Activated T-helper 1 cell treated with anti-CD3 and anti-CD28 coated beads, Interleukin-12 subunit alpha, Interleukin-12 subunit beta, Interleukin-2, Interleukin-4 antibody, amounts not matched to agents 30 ng/mL and 10 ng/mL and 1 ng/mL, durations not matched to agents 14 hours and 24 hours and 36 hours (primary cell): ENCODE measurements around the gene ABCC1. TPM values are rescaled to one million over a fixed set of nuclear protein-coding genes. Genes with fewer than 3 reads are reported as not detected.

Experiments used
- DNase-seq: peaks from one replicate; pipeline ENCODE4 v3.0.0; 2021; ENCODE audit warnings: low spot score
- H3K27ac Mint-ChIP-seq: one replicate; pipeline ENCODE4 v1.8.0; 2021; ENCODE audit warnings: mild to moderate bottlenecking, mixed read lengths
- H3K27me3 Mint-ChIP-seq: one replicate; pipeline ENCODE4 v1.8.0; 2022; ENCODE audit warnings: mild to moderate bottlenecking, moderate library complexity, mixed read lengths; ENCODE audit not compliant: insufficient read depth
- H3K36me3 Mint-ChIP-seq: one replicate; pipeline ENCODE4 v1.8.0; 2021; ENCODE audit warnings: low read depth, mixed read lengths
- H3K4me1 Mint-ChIP-seq: one replicate; pipeline ENCODE4 v1.8.0; 2021; ENCODE audit warnings: low read depth, mixed read lengths
- H3K4me3 Mint-ChIP-seq: one replicate; pipeline ENCODE4 v1.8.0; 2021; ENCODE audit warnings: mild to moderate bottlenecking, moderate library complexity, mixed read lengths
- H3K9me3 Mint-ChIP-seq: one replicate; pipeline ENCODE4 v1.8.0; 2021; ENCODE audit warnings: mixed read lengths
- intact Hi-C: fragments of 100-400 bp; cut with micrococcal nuclease; formaldehyde crosslinking; loops from one replicate; pipeline ENCODE4 v1.15.1; 2024
- total RNA-seq: library from RNA; stranded (reverse); gene quantifications from 2 replicates; pipeline ENCODE4 v1.2.3, GENCODE V29; 2022

Gene ABCC1
- total RNA-seq, 1 donor from 2014 or later, result 108 TPM

DNA sequence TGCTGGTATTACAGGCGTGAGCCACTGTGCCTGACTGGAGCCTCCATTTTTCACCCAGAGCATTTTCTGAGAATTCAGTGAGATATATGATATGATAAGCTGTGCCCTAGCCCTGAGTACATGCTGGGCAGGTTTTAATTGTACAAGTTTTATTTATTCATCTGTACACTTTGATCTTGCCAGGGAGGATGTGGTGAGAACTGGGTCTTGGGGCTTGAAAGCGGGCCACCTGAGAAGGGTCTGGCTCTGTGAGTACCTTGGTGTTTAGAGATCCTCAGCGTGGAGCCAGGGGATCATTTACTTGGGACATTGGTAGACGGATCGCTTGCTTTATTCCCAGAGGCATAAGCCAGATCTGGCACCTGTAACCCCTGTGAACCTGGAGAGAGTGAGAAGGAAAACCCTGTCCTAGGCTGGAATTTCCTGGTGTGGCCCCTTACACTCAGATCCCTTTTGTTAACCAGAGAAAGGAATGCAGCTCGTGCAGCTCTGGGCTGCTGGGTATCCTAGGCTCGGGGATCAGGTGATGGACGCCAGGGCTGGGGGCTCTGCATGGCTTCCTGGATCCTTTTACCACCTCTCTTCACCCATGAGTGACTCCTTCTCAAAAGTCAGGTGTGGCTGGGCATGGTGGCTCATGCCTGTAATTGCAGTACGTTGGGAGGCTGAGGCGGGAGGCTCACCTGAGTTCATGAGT is 91.9 kb downstream of the ABCC1 start:
- H3K36me3 Mint-ChIP-seq, result peaks cover 52% of the 10 kb centered on the region
- intact Hi-C loops, result no loop called here
- peaks cover 24% of the 10 kb centered on the region for H3K4me1 Mint-ChIP-seq
- H3K4me3 Mint-ChIP-seq, result no peak overlapping the region
- no peaks in the 10 kb centered on the region for H3K9me3 Mint-ChIP-seq
- H3K27me3 Mint-ChIP-seq, result no peaks in the 10 kb centered on the region
- DNase-seq, result no peak
- peak overlapping the region; percentile 34 for H3K27ac Mint-ChIP-seq

DNA sequence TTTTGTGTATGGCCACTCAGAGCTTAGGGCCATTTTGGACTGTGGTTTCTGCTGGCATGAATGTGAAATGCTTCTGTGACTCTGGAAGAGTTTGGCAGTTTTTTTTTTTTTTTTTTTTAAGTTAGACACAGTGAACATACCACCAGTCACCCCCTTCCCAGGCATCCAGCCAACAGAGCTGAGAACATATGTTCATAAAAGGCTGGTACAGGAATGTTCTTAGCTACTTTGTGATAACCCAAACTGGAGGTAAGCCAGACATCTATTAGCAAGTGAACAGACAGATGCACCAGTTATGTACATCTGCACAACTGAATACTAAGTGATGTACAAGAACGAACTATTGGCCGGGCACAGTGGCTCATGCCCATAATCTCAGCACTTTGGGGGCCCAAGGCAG is 92.7 kb downstream of the ABCC1 start:
- H3K9me3 Mint-ChIP-seq, result no peaks in the 10 kb centered on the region
- no peak overlapping the region for H3K4me3 Mint-ChIP-seq
- peaks cover 24% of the 10 kb centered on the region for H3K4me1 Mint-ChIP-seq
- intact Hi-C loops, result no loop called here
- no peak for DNase-seq
- no peaks in the 10 kb centered on the region for H3K27me3 Mint-ChIP-seq
- peaks cover 51% of the 10 kb centered on the region for H3K36me3 Mint-ChIP-seq
- no peak overlapping the region for H3K27ac Mint-ChIP-seq

DNA sequence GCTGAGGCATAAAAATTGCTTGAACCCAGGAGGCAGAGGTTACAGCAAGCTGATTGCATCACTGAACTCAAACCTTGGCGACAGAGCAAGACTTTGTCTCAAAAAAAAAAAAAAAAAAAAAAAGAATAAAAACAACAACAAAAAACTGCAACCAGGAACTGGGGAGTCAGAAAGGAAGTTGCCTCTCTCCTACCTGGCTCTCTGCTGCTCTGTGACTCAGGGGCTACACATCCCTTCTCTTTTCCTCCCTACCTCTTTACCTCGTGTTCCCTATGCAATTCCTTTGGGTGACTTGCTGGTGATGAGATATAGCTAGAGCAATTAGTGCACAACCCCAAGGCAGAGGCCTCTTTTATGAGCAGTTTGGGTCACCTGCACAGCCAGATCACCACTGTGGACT is 95.9 kb downstream of the ABCC1 start:
- Mint-ChIP-seq H3K4me1 (peaks cover 13% of the 10 kb centered on the region), H3K27me3 (no peaks in the 10 kb centered on the region), H3K4me3 (no peak overlapping the region), H3K9me3 (no peaks in the 10 kb centered on the region), H3K27ac (peak overlapping the region; percentile 48), H3K36me3 (peaks cover 48% of the 10 kb centered on the region)
- DNase-seq, result no peak
- intact Hi-C loops, result loop anchor here (5.0 kb wide), 1 partner anchor 82 kb away; no protein-coding TSS in a partner anchor

GRCh38 chr16:16045879-16046278 is 96.5 kb downstream of the ABCC1 start:
- no peaks in the 10 kb centered on the region for H3K9me3 Mint-ChIP-seq
- H3K4me1 Mint-ChIP-seq, result peaks cover 13% of the 10 kb centered on the region

DNA sequence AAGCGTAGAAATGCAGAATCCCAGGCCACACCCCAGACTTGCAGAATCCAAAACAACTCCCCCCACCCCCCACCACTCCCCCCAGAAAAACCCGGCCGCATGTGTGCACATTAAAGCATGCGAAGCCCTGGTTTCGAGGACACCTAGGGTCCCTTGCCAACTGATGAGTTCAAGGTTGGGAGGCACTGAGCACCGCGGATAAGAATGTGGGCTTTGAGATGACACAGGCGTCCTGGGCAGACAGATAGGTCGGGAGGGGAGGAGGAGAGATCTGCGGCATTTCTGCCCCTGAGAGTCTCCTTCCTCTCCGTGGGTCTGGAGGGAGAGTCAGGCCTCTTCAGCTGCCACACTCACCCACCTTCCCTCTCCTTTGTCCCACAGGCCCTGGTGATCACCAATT is 98.3 kb downstream of the ABCC1 start:
- Mint-ChIP-seq H3K4me1 (peaks cover 8% of the 10 kb centered on the region), H3K36me3 (peaks cover 55% of the 10 kb centered on the region), H3K4me3 (no peak overlapping the region), H3K27ac (no peak overlapping the region), H3K9me3 (no peaks in the 10 kb centered on the region), H3K27me3 (no peaks in the 10 kb centered on the region)
- DNase-seq, result no peak
- intact Hi-C loops, result loop anchor here (5.0 kb wide), 1 partner anchor 80 kb away; no protein-coding TSS in a partner anchor

More at GRCh38 chr16:16045879-16046278, 96.5 kb downstream of the ABCC1 start:
- no peak overlapping the region for H3K4me3 Mint-ChIP-seq
- peaks cover 48% of the 10 kb centered on the region for H3K36me3 Mint-ChIP-seq
- H3K27me3 Mint-ChIP-seq, result no peaks in the 10 kb centered on the region
- H3K27ac Mint-ChIP-seq, result peak overlapping the region; percentile 48
- DNase-seq, result no peak
- intact Hi-C loops, result loop anchor here (5.0 kb wide), 1 partner anchor 81 kb away; no protein-coding TSS in a partner anchor

- Mint-ChIP-seq H3K4me3 (no peak overlapping the region), H3K36me3 (peaks cover 54% of the 10 kb centered on the region), H3K4me1 (peaks cover 8% of the 10 kb centered on the region), H3K9me3 (no peaks in the 10 kb centered on the region), H3K27me3 (no peaks in the 10 kb centered on the region), H3K27ac (no peak overlapping the region)
- intact Hi-C loops, result loop anchor here (5.0 kb wide), 1 partner anchor 78 kb away; no protein-coding TSS in a partner anchor
- no peak for DNase-seq
Observed at GRCh38 chr16:16048904-16049582, 99.6 kb downstream of the ABCC1 start.

GRCh38 chr16:16050106-16050505 is 100.7 kb downstream of the ABCC1 start:
- Mint-ChIP-seq H3K9me3 (no peaks in the 10 kb centered on the region), H3K36me3 (peaks cover 52% of the 10 kb centered on the region), H3K4me1 (peaks cover 8% of the 10 kb centered on the region), H3K27me3 (no peaks in the 10 kb centered on the region), H3K27ac (no peak overlapping the region), H3K4me3 (no peak overlapping the region)
- intact Hi-C loops, result no loop called here
- no peak for DNase-seq

DNA sequence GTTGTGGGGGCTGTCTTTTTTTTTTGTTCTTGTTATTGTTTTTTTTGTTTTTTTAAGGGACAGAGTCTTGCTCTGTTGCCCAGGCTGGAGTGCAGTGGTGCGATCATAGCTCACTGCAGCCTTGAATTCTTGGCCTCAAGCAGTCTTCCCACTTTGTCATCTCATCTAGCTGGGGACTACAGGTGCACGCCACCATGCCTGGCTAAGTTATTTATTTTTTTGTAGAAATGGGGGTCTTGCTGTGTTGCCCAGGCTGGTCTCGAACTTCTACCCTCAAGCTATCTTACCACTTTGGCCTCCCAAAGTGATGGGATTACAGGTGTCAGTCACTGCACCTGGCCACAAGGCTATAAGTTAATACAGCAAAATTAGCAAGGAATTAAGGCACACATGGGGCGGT is 101.7 kb downstream of the ABCC1 start:
- no peak overlapping the region for H3K27ac Mint-ChIP-seq
- H3K4me1 Mint-ChIP-seq, result no peaks in the 10 kb centered on the region
- DNase-seq, result no peak
- intact Hi-C loops, result no loop called here
- H3K9me3 Mint-ChIP-seq, result no peaks in the 10 kb centered on the region
- no peaks in the 10 kb centered on the region for H3K27me3 Mint-ChIP-seq
- no peak overlapping the region for H3K4me3 Mint-ChIP-seq
- H3K36me3 Mint-ChIP-seq, result peaks cover 49% of the 10 kb centered on the region

- no peaks in the 10 kb centered on the region for H3K9me3 Mint-ChIP-seq
- no peaks in the 10 kb centered on the region for H3K4me1 Mint-ChIP-seq
- H3K27ac Mint-ChIP-seq, result no peak overlapping the region
- H3K27me3 Mint-ChIP-seq, result no peaks in the 10 kb centered on the region
- DNase-seq, result no peak
- intact Hi-C loops, result no loop called here
- no peak overlapping the region for H3K4me3 Mint-ChIP-seq
- H3K36me3 Mint-ChIP-seq, result peaks cover 57% of the 10 kb centered on the region
Observed at GRCh38 chr16:16052916-16053315, 103.5 kb downstream of the ABCC1 start.

- Mint-ChIP-seq H3K27me3 (no peaks in the 10 kb centered on the region), H3K9me3 (no peaks in the 10 kb centered on the region), H3K36me3 (peaks cover 42% of the 10 kb centered on the region), H3K4me1 (peaks cover 16% of the 10 kb centered on the region), H3K4me3 (no peak overlapping the region), H3K27ac (no peak overlapping the region)
- intact Hi-C loops, result no loop called here
- no peak for DNase-seq
Observed at GRCh38 chr16:16057102-16057501, 107.7 kb downstream of the ABCC1 start.

GRCh38 chr16:16059160-16059559 is 109.7 kb downstream of the ABCC1 start:
- no peak for DNase-seq
- H3K36me3 Mint-ChIP-seq, result peaks cover 43% of the 10 kb centered on the region
- no peaks in the 10 kb centered on the region for H3K27me3 Mint-ChIP-seq
- intact Hi-C loops, result no loop called here
- H3K4me1 Mint-ChIP-seq, result peaks cover 26% of the 10 kb centered on the region
- no peaks in the 10 kb centered on the region for H3K9me3 Mint-ChIP-seq
- H3K27ac Mint-ChIP-seq, result no peak overlapping the region
- no peak overlapping the region for H3K4me3 Mint-ChIP-seq

DNA sequence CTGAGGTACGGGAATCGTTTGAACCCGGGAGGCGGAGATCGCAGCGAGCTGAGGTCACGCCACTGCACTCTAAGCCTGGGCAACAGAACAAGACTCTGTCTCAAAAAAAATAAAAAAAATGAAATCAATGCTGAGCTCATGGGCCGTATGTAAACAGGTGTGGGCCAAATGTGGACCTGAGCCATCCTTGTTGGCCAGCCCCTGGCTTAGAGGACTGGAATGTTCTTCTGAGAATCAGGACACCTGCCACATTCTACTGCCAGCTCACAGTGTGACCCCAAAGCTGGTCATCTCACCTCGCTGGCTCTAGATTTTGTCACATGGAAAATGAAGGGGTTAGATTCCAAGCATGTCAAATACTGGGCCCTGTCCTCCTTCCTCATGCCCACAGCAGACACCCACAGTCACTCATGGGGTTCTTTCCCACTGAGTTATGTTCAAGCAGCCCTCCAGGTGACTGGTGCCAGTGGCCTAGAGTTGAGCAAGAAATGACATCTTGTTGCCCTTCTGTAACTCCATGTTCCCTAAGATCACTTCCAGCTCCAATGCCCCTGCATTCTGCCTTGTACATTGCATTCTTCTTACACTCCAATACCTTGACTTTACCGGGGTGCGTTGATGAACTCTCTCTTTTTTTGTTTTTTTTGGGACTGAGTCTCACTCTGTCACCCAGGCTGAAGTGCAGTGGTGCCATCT is 110.6 kb downstream of the ABCC1 start:
- peaks cover 44% of the 10 kb centered on the region for H3K36me3 Mint-ChIP-seq
- H3K9me3 Mint-ChIP-seq, result no peaks in the 10 kb centered on the region
- no peak overlapping the region for H3K4me3 Mint-ChIP-seq
- peaks cover 26% of the 10 kb centered on the region for H3K4me1 Mint-ChIP-seq
- no peaks in the 10 kb centered on the region for H3K27me3 Mint-ChIP-seq
- DNase-seq, result no peak
- peak overlapping the region; percentile 34 for H3K27ac Mint-ChIP-seq
- intact Hi-C loops, result loop anchor here (5.0 kb wide), 3 partner anchors 67 to 293 kb away; partner anchors contain the start of gene CEP20
